Fibroblast of lung (primary cell): ENCODE results near the gene ETS1.

Source experiments
- EZH2 ChIP-seq: IDR thresholded peaks from 2 replicates; pipeline ENCODE4 v1.5.1; 2012; ENCODE audit warnings: low read length, control low read depth, mild to moderate bottlenecking; ENCODE audit errors: missing control alignments
- TF ChIP-seq, protein P1 (sequence below), 2 donors: IDR thresholded peaks in 1 of 2; conservative IDR thresholded peaks in 1 of 2; 1 replicate in 1 of 2; 2 replicates in 1 of 2; pipeline ENCODE4 v1.5.1; 2011 to 2012; ENCODE audit warnings: low read length in 2 of 2, control low read depth in 1 of 2, inconsistent platforms in 1 of 2, low read depth in 1 of 2, mild to moderate bottlenecking in 1 of 2

GRCh38 chr11:128450882-128451651, 136.3 kb downstream of the ETS1 start:
- TF ChIP-seq, protein P1, sequence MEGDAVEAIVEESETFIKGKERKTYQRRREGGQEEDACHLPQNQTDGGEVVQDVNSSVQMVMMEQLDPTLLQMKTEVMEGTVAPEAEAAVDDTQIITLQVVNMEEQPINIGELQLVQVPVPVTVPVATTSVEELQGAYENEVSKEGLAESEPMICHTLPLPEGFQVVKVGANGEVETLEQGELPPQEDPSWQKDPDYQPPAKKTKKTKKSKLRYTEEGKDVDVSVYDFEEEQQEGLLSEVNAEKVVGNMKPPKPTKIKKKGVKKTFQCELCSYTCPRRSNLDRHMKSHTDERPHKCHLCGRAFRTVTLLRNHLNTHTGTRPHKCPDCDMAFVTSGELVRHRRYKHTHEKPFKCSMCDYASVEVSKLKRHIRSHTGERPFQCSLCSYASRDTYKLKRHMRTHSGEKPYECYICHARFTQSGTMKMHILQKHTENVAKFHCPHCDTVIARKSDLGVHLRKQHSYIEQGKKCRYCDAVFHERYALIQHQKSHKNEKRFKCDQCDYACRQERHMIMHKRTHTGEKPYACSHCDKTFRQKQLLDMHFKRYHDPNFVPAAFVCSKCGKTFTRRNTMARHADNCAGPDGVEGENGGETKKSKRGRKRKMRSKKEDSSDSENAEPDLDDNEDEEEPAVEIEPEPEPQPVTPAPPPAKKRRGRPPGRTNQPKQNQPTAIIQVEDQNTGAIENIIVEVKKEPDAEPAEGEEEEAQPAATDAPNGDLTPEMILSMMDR (conservative IDR thresholded peaks at IDR 0.05 in 1 of 2, IDR thresholded peaks at IDR 0.05 in 1 of 2; ENCODE audit: low read depth in 1 of 2, low read length in 2 of 2), result no peak
- TF ChIP-seq EZH2, result no peak
